Measurements from ENCODE around the gene MED15. TPM values are rescaled to one million over a fixed set of nuclear protein-coding genes. Genes with fewer than 3 reads are reported as not detected.

MED15 gene
- total and polyA plus RNA-seq, 7 donors: 25.8 to 86.8 (median 37.5) TPM

DNA sequence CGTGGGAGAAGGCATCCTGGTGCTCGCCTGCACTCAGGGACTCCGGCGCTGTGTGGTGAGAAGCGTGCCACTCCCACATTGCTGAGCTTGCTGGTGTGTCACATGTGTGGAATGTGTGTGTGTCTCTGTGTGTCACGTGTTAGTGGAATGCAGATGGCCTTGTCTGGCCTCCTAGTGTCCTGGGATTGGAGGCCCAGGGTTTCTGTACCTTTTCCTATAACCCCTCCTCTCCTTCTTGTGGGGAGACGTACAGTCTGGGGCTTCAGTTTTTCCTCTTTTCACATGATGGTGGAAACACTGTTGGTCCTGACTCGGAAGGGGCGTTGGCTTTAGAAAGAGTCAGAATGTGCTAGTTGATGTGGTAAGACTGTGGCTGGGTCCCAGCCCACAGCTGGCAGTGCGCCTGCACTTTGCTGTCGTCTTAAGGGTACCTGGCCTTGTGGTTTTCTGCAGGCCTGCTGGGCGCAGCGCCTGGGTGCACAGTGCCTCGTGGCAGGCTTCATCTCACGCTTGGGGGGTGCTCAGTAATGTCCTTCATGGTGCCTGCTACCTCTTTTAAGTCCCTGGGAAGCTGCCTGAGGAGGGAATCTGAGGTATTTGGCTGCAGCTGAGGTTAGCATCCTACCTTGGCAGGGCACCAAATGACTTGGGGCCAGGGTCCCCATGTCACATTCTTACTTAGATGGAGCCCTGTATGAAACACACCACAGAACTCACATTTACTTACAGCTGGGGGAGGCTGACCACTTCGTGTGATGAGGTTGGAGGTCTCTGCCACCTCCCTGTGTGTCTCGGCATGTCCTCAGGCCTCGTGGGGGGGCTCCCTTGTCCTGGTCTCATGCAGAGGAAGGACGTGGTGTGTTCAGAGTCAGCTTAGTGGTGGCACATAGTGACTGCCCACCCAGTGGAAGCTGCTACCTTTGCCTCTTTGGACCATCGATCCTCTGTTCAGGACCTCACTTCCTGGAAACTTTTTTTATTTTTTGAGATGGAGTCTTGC is 61.9 kb downstream of the MED15 start:
- H3K27ac ChIP-seq: peak overlapping the region; percentile 63 to 77 (median 72)
- no peaks in the 10 kb centered on the region for H3K9me3 ChIP-seq
- H3K27me3 ChIP-seq: no peaks in the 10 kb centered on the region
- intact Hi-C loops (cut with DNase I): loop anchor here (5.0 kb wide), 1 partner anchor 128 kb away; no protein-coding TSS in a partner anchor
- H3K4me1 ChIP-seq: peaks cover 0 to 40% (median 36%) of the 10 kb centered on the region in 4 donors
- 61 to 73% methylated on average over 20 of the region's 20 CpGs for WGBS, 2 donors
- H3K36me3 ChIP-seq: peaks cover 37 to 86% (median 53%) of the 10 kb centered on the region in 4 donors
- peak; percentile 88 for DNase-seq
- TF ChIP-seq, protein P1, sequence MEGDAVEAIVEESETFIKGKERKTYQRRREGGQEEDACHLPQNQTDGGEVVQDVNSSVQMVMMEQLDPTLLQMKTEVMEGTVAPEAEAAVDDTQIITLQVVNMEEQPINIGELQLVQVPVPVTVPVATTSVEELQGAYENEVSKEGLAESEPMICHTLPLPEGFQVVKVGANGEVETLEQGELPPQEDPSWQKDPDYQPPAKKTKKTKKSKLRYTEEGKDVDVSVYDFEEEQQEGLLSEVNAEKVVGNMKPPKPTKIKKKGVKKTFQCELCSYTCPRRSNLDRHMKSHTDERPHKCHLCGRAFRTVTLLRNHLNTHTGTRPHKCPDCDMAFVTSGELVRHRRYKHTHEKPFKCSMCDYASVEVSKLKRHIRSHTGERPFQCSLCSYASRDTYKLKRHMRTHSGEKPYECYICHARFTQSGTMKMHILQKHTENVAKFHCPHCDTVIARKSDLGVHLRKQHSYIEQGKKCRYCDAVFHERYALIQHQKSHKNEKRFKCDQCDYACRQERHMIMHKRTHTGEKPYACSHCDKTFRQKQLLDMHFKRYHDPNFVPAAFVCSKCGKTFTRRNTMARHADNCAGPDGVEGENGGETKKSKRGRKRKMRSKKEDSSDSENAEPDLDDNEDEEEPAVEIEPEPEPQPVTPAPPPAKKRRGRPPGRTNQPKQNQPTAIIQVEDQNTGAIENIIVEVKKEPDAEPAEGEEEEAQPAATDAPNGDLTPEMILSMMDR (IDR thresholded peaks at IDR 0.05): no peak
- TF ChIP-seq POLR2A (IDR thresholded peaks at IDR 0.05): no peak
- TF ChIP-seq EP300 (IDR thresholded peaks at IDR 0.05): peak in 1 of 4 donors; percentile 2
- TF ChIP-seq POLR2AphosphoS5 (IDR thresholded peaks at IDR 0.05): peak in 2 of 4 donors; percentile 27 to 58
- H3K4me3 ChIP-seq: no peak overlapping the region

DNA sequence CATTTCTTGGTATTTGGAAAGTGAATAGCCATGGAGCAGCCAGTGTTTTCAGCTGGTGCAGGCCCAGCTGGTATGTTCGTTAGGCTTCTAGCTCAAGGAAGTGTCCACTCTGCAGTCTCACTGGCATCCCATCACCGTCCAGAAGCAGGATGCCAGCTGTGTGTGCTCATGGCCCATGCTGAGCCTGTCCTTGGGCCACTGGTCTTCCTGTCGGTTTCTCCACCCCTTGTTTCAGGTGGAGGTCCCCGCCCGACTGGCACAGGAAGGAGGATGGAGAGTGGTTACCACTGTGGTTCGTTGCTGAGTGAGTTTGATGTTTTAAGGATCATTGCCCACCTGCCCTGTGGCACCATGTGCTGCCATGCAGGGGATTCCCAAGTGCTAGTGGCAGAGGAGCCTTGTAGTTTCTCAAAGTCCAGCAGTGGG is 63.7 kb downstream of the MED15 start:
- 74 to 79% methylated on average over 6 of the region's 6 CpGs for WGBS, 2 donors
- DNase-seq: no peak
- Histone ChIP-seq H3K36me3 (peaks cover 30 to 86% (median 51%) of the 10 kb centered on the region in 4 donors), H3K9me3 (no peaks in the 10 kb centered on the region), H3K27me3 (no peaks in the 10 kb centered on the region), H3K4me1 (peaks cover 0 to 39% (median 36%) of the 10 kb centered on the region in 4 donors), H3K4me3 (no peak overlapping the region), H3K27ac (no peak overlapping the region)
- no peak for TF ChIP-seq EP300 (IDR thresholded peaks at IDR 0.05)
- TF ChIP-seq, protein P1 (IDR thresholded peaks at IDR 0.05): no peak
- TF ChIP-seq POLR2A (IDR thresholded peaks at IDR 0.05): no peak
- no peak for TF ChIP-seq POLR2AphosphoS5 (IDR thresholded peaks at IDR 0.05)
- intact Hi-C loops (cut with DNase I): no loop called here

GRCh38 chr22:20571531-20572007 is 64.2 kb downstream of the MED15 start:
- no peak for DNase-seq
- Histone ChIP-seq H3K4me3 (no peak overlapping the region), H3K36me3 (peaks cover 25 to 86% (median 49%) of the 10 kb centered on the region in 4 donors), H3K4me1 (peaks cover 0 to 35% (median 32%) of the 10 kb centered on the region in 4 donors), H3K27ac (no peak overlapping the region), H3K27me3 (no peaks in the 10 kb centered on the region), H3K9me3 (no peaks in the 10 kb centered on the region)
- WGBS, 2 donors: 75 to 77% methylated on average over 4 of the region's 4 CpGs
- intact Hi-C loops (cut with DNase I): no loop called here
- TF ChIP-seq EP300 (IDR thresholded peaks at IDR 0.05) (no peak), POLR2A (IDR thresholded peaks at IDR 0.05) (no peak), POLR2AphosphoS5 (IDR thresholded peaks at IDR 0.05) (no peak)
- TF ChIP-seq, protein P1 (IDR thresholded peaks at IDR 0.05): peak in 3 of 4 experiments; percentile 21 to 68 (median 47)

DNA sequence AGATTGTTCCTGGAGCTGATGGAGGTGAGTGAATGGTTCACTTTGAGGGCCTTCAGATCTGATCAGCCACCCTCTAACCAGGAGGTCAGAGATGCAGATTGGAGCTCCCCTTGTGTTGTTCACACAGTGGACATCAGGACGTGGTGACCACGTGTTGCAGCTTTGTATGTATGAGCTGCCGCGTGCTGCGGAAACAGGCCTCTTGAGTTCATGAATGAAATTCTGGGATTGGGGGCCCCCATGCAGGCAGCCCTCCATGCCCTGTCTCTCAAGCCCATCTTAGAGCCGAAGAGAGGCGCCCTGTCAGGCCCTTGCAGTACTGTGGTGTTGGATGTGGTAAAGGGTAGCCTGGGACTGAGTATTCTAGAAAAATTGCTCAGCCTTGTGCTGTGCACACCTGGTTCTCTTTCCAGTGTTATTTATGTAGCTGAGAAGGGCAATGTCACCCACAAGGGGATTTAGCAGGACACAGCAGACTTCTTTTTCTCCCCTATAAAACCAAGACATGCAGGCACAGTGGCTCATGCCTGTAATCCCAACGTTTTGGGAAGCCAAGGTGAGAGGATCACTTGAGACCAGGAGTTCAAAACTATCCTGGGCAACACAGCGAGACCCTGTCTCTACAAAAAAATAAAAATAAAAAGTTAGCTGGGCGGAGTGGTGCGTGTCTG is 64.9 kb downstream of the MED15 start:
- H3K4me1 ChIP-seq: peaks cover 0 to 28% (median 25%) of the 10 kb centered on the region in 4 donors
- H3K4me3 ChIP-seq: no peak overlapping the region
- no peaks in the 10 kb centered on the region for H3K27me3 ChIP-seq
- no peak overlapping the region for H3K27ac ChIP-seq
- 90 to 95% methylated on average over 11 of the region's 11 CpGs for WGBS, 2 donors
- no peak for DNase-seq
- no peak for TF ChIP-seq POLR2A (IDR thresholded peaks at IDR 0.05)
- TF ChIP-seq POLR2AphosphoS5 (IDR thresholded peaks at IDR 0.05): no peak
- TF ChIP-seq EP300 (IDR thresholded peaks at IDR 0.05): no peak
- TF ChIP-seq, protein P1 (IDR thresholded peaks at IDR 0.05): no peak
- no peaks in the 10 kb centered on the region for H3K9me3 ChIP-seq
- intact Hi-C loops (cut with DNase I): no loop called here
- H3K36me3 ChIP-seq: peaks cover 21 to 86% (median 44%) of the 10 kb centered on the region in 4 donors

All from sigmoid colon (tissue), 7 donors.